AG09319 (cell line): ENCODE data around the gene EMILIN3.

Experiments
- DNase-seq: peaks from one replicate; pipeline ENCODE4 v3.0.0-alpha.2; 2010; ENCODE audit warnings: low read depth; ENCODE audit errors: extremely low read depth
- CTCF ChIP-seq: IDR thresholded peaks from 2 replicates; pipeline ENCODE4 v1.5.1; 2011; ENCODE audit warnings: low read depth, mild to moderate bottlenecking, inconsistent platforms, low read length, moderate library complexity

EMILIN3 gene

GRCh38 chr20:41329435-41330342 is 36.9 kb downstream of the EMILIN3 start:
- DNase-seq = peak; percentile 86
- no peak for TF ChIP-seq CTCF

- DNase-seq = no peak
- no peak for TF ChIP-seq CTCF
These were observed 39.4 kb downstream of the EMILIN3 start for GRCh38 chr20:41327178-41327577.

- DNase-seq = no peak
- TF ChIP-seq CTCF = no peak
These were observed 45.6 kb downstream of the EMILIN3 start for GRCh38 chr20:41320976-41321375.

GRCh38 chr20:41320441-41320840 is 46.2 kb downstream of the EMILIN3 start:
- TF ChIP-seq CTCF = no peak
- DNase-seq = no peak

GRCh38 chr20:41318271-41318649 is 48.4 kb downstream of the EMILIN3 start:
- TF ChIP-seq CTCF = no peak
- DNase-seq = no peak

- DNase-seq = peak; percentile 90
- TF ChIP-seq CTCF = no peak
These were observed 48.9 kb downstream of the EMILIN3 start, which contains the start of gene ZHX3 for GRCh38 chr20:41317546-41318270. TSS of gene ZHX3 (minus strand) at chr20:41317731. CDS start at chr20:41204916, 112,815 bp downstream.
